CD4-positive, alpha-beta T cell (primary cell): ENCODE measurements around the gene BIRC6. TPM values are rescaled to one million over a fixed set of nuclear protein-coding genes. Genes with fewer than 3 reads are reported as not detected.
"Not testable (repeated sequence)": the region's sequence is repeated elsewhere in the genome, so short reads cannot be mapped to it uniquely, and the experiment has no call there.

Experiments used
- ATAC-seq: fragments of 200-7000 bp; cut with Tn5 transposase; one replicate; pipeline ENCODE4 v1.10.0; 2022; ENCODE audit warnings: mild to moderate bottlenecking; ENCODE audit not compliant: poor library complexity
- CTCF ChIA-PET: fragments of 350-600 bp; sonication (Branson Sonifier 250); formaldehyde crosslinking; loops from one replicate; lab custom pipeline; 2021; ENCODE audit warnings: antibody characterized with exemption, inconsistent platforms; lab: Charles Lee
- POLR2A ChIA-PET: fragments of 350-600 bp; sonication (Branson Sonifier 250); formaldehyde crosslinking; loops from one replicate; lab custom pipeline; 2021; ENCODE audit warnings: antibody characterized with exemption, inconsistent platforms; lab: Charles Lee
- DNase-seq, 14 experiments: peaks; one replicate each; pipeline ENCODE4 v3.0.0-alpha.2; 2013 to 2020; ENCODE audit warnings: mixed read lengths in 2 of 14
- H3K27ac ChIP-seq, 2 donors: one replicate each; pipeline versions ENCODE4 v1.5.1 to v1.7.0; 2013; ENCODE audit warnings: low read length in 2 of 2, low read depth in 1 of 2, mild to moderate bottlenecking in 1 of 2
- H3K27me3 ChIP-seq, 2 experiments: 1 replicate in 1 of 2; 2 replicates in 1 of 2; pipeline versions ENCODE4 v1.6.1 to v1.7.0; 2013; ENCODE audit warnings: low read length in 2 of 2, control low read depth in 1 of 2, mild to moderate bottlenecking in 1 of 2, moderate library complexity in 1 of 2; ENCODE audit not compliant: insufficient read depth in 2 of 2, control insufficient read depth in 1 of 2
- H3K36me3 ChIP-seq: one replicate; pipeline ENCODE4 v1.6.1; 2013; ENCODE audit warnings: low read length, control low read depth; ENCODE audit not compliant: insufficient read depth
- H3K4me1 ChIP-seq: one replicate; pipeline ENCODE4 v1.6.1; 2013; ENCODE audit warnings: low read length, control low read depth; ENCODE audit not compliant: insufficient read depth
- H3K4me3 ChIP-seq: one replicate; pipeline ENCODE4 v1.5.1; 2013; ENCODE audit warnings: mild to moderate bottlenecking, low read length, moderate library complexity
- H3K9me3 ChIP-seq, 2 experiments: 1 replicate in 1 of 2; 2 replicates in 1 of 2; pipeline versions ENCODE4 v1.6.1 to v1.7.0; 2013; ENCODE audit warnings: low read length in 2 of 2, mild to moderate bottlenecking in 2 of 2, control low read depth in 1 of 2, moderate library complexity in 1 of 2; ENCODE audit not compliant: control insufficient read depth in 1 of 2, insufficient read depth in 1 of 2
- H3K27ac Mint-ChIP-seq: one replicate; pipeline ENCODE4 v1.8.0; 2020; ENCODE audit warnings: mixed read lengths
- H3K27me3 Mint-ChIP-seq: one replicate; pipeline ENCODE4 v1.8.0; 2021; ENCODE audit warnings: mixed read lengths
- H3K36me3 Mint-ChIP-seq: one replicate; pipeline ENCODE4 v1.8.0; 2021; ENCODE audit warnings: low read depth, mixed read lengths
- H3K4me1 Mint-ChIP-seq: one replicate; pipeline ENCODE4 v1.8.0; 2021; ENCODE audit warnings: low read depth, mixed read lengths
- H3K4me3 Mint-ChIP-seq: one replicate; pipeline ENCODE4 v1.8.0; 2020; ENCODE audit warnings: mild to moderate bottlenecking, mixed read lengths
- H3K9me3 Mint-ChIP-seq: one replicate; pipeline ENCODE4 v1.8.0; 2020; ENCODE audit warnings: mixed read lengths
- intact Hi-C, 2 experiments: fragments of 100-400 bp; cut with DNase I in 1 of 2; cut with micrococcal nuclease in 1 of 2; formaldehyde crosslinking; loops; one replicate each; pipeline versions ENCODE4 v1.15.1 to v1.9.0; 2023 to 2025; cut with DNase I, micrococcal nuclease
- total RNA-seq, 174 experiments: library from RNA in 2 of 174; stranded (reverse) in 2 of 174; gene quantifications; one replicate each; pipeline ENCODE4 v1.2.3 and lab custom pipeline; 2021 to 2026
- TF ChIP-seq, protein P1 (sequence below): fragments of 200-600 bp; IDR thresholded peaks from one replicate; pipeline ENCODE4 v1.8.0; 2022; ENCODE audit warnings: antibody characterized with exemption, mild to moderate bottlenecking

The BIRC6 gene
- total RNA-seq, 2 experiments from 2014 or later: 110 to 113 TPM

DNA sequence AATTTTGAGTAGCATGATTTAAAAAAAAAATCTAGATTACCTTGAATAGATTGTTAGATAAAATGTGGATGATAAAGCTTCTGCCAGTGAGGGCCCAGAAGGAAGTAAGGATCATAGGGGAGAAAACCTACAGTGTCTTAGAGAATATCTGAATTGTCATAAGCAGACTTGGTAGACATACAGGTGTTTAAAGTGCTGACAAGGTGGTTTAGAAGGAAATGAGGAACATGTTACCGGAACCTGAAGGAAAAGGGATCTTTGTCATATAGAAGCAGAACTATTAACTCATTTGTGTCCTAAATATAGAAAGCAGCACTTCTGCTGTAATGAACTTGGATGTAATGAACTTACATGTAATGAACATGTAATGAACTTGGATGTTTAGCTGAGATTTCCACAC is 176.1 kb downstream of the BIRC6 start:
- no peak overlapping the region for H3K4me3 ChIP-seq
- H3K36me3 ChIP-seq: peaks cover 57% of the 10 kb centered on the region
- H3K27ac ChIP-seq: no peak overlapping the region
- TF ChIP-seq, protein P1, sequence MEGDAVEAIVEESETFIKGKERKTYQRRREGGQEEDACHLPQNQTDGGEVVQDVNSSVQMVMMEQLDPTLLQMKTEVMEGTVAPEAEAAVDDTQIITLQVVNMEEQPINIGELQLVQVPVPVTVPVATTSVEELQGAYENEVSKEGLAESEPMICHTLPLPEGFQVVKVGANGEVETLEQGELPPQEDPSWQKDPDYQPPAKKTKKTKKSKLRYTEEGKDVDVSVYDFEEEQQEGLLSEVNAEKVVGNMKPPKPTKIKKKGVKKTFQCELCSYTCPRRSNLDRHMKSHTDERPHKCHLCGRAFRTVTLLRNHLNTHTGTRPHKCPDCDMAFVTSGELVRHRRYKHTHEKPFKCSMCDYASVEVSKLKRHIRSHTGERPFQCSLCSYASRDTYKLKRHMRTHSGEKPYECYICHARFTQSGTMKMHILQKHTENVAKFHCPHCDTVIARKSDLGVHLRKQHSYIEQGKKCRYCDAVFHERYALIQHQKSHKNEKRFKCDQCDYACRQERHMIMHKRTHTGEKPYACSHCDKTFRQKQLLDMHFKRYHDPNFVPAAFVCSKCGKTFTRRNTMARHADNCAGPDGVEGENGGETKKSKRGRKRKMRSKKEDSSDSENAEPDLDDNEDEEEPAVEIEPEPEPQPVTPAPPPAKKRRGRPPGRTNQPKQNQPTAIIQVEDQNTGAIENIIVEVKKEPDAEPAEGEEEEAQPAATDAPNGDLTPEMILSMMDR: no peak
- Mint-ChIP-seq H3K4me1 (no peaks in the 10 kb centered on the region), H3K27me3 (no peaks in the 10 kb centered on the region), H3K4me3 (no peak overlapping the region), H3K9me3 (no peaks in the 10 kb centered on the region), H3K27ac (no peak overlapping the region), H3K36me3 (peaks cover 87% of the 10 kb centered on the region)
- H3K4me1 ChIP-seq: no peaks in the 10 kb centered on the region
- POLR2A ChIA-PET: no interaction called here
- no peaks in the 10 kb centered on the region for H3K27me3 ChIP-seq
- intact Hi-C loops: no loop called here
- no peaks in the 10 kb centered on the region for H3K9me3 ChIP-seq
- CTCF ChIA-PET: no interaction called here
- ATAC-seq: no peak
- DNase-seq: no peak

DNA sequence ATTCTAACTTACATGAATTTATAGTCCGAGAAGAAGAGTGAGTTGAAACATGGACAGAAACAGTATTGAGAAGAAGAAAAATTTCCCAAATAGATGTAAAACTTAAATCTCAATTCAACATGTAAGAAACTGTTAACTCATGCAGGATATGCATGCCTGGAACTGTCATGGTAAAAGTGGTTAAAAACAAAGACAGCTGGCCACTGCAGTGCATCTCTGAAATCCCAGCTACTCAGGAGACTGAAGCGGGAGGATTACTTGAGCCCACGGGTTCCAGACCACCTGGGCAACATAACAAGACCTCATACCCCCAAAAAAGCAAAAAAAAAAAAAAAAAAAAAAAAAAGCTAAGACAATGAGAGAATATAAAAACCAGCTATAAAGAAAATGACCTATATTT is 178.0 kb downstream of the BIRC6 start:
- no peaks in the 10 kb centered on the region for H3K27me3 ChIP-seq
- no peaks in the 10 kb centered on the region for H3K27me3 Mint-ChIP-seq
- ChIA-PET POLR2A (no interaction called here), CTCF (interaction anchor here (0.9 to 1.1 kb wide), 2 partner anchors 13 to 81 kb away, joined by 3 to 4 read pairs; no protein-coding TSS in a partner anchor)
- TF ChIP-seq, protein P1: no peak
- no peak overlapping the region for H3K27ac ChIP-seq
- no peak for DNase-seq
- no peaks in the 10 kb centered on the region for H3K9me3 ChIP-seq
- intact Hi-C loops: no loop called here
- peaks cover 44% of the 10 kb centered on the region for H3K36me3 ChIP-seq
- no peaks in the 10 kb centered on the region for H3K4me1 ChIP-seq
- no peak for ATAC-seq
- peaks cover 8% of the 10 kb centered on the region for H3K4me1 Mint-ChIP-seq
- H3K4me3 ChIP-seq: no peak overlapping the region
- H3K36me3 Mint-ChIP-seq: peaks cover 72% of the 10 kb centered on the region
- H3K4me3 Mint-ChIP-seq: no peak overlapping the region
- no peak overlapping the region for H3K27ac Mint-ChIP-seq
- H3K9me3 Mint-ChIP-seq: no peaks in the 10 kb centered on the region

DNA sequence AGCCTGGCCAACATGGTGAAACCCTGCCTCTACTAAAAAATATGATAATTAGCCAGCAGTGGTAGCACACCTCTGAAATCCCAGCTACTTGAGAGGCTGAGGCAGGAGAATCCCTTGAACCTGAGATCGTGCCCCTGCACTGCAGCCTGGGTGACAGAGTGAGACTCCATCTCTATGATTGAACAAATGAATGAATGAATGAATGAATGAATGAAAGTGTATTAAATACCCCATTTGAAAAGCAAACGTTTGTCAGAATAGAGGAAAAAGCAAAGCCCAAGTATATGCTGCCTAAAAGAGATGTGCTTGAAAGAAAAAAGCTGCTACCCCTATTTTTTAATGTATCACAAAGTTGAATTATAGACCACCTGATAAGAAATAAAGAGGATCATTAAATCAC is 181.9 kb downstream of the BIRC6 start:
- Mint-ChIP-seq H3K4me1 (peaks cover 8% of the 10 kb centered on the region), H3K36me3 (peaks cover 56% of the 10 kb centered on the region), H3K27me3 (no peaks in the 10 kb centered on the region), H3K27ac (no peak overlapping the region), H3K9me3 (no peaks in the 10 kb centered on the region), H3K4me3 (no peak overlapping the region)
- peaks cover 19% of the 10 kb centered on the region for H3K36me3 ChIP-seq
- H3K4me1 ChIP-seq: no peaks in the 10 kb centered on the region
- H3K27ac ChIP-seq: no peak overlapping the region
- CTCF ChIA-PET: no interaction called here
- H3K4me3 ChIP-seq: no peak overlapping the region
- intact Hi-C loops: no loop called here
- DNase-seq (no peak), ATAC-seq (no peak)
- TF ChIP-seq, protein P1: no peak
- POLR2A ChIA-PET: no interaction called here
- H3K27me3 ChIP-seq: no peaks in the 10 kb centered on the region
- H3K9me3 ChIP-seq: no peaks in the 10 kb centered on the region

DNA sequence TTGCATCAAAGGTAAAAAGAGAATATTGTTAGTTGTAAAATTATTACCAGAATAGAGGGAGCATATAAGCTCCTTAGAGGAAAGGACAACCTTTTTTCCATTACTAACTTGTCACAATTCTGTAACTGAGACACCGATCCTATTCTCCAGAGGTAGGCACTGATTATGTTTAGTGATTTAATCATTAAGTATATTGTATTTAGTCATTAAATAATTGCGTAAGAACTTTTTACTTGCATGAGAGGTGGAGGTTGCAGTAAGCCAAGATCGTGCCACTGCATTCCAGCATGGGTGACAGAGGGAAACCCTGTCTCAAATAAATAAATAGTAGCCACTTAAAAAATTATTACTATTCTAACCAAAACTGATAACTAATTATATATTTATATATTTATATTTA is 195.7 kb downstream of the BIRC6 start:
- H3K36me3 Mint-ChIP-seq: peaks cover 40% of the 10 kb centered on the region
- peaks cover 45% of the 10 kb centered on the region for H3K36me3 ChIP-seq
- H3K9me3 Mint-ChIP-seq, H3K4me3 ChIP-seq, CTCF ChIA-PET, DNase-seq, H3K27me3 Mint-ChIP-seq, H3K4me1 Mint-ChIP-seq, H3K27me3 ChIP-seq, H3K4me3 Mint-ChIP-seq, H3K27ac Mint-ChIP-seq, POLR2A ChIA-PET, H3K9me3 ChIP-seq, H3K27ac ChIP-seq, H3K4me1 ChIP-seq, ATAC-seq: not testable (repeated sequence)
- intact Hi-C loops: loop anchor here in 1 of 2 experiments (5.0 kb wide), 1 partner anchor 1030 kb away; no protein-coding TSS in a partner anchor
